Hepatocyte (in vitro differentiated cells): ENCODE measurements around the gene TENM4. TPM values are rescaled to one million over a fixed set of nuclear protein-coding genes. Genes with fewer than 3 reads are reported as not detected.
A peak's percentile ranks its signal among the peaks of the same experiment; 100 is the strongest.

Experiments used
- DNase-seq: peaks from one replicate; pipeline ENCODE4 v3.0.0-alpha.2; 2016; ENCODE audit warnings: low spot score
- H2AFZ ChIP-seq: fragments of 200-600 bp; sonication (generic); 2 replicates; pipeline ENCODE4 v1.6.0; 2016; ENCODE audit warnings: antibody characterized with exemption, mild to moderate bottlenecking
- H3K27ac ChIP-seq: fragments of 200-600 bp; sonication (generic); 2 replicates; pipeline ENCODE4 v1.5.1; 2016; ENCODE audit warnings: mild to moderate bottlenecking
- H3K27me3 ChIP-seq: fragments of 200-600 bp; sonication (generic); 2 replicates; pipeline ENCODE4 v1.6.1; 2016
- H3K36me3 ChIP-seq: fragments of 200-600 bp; sonication (generic); replicated peaks from 2 replicates; pipeline ENCODE4 v1.5.1; 2016; ENCODE audit warnings: low read depth; ENCODE audit not compliant: insufficient read depth
- H3K4me1 ChIP-seq: fragments of 200-600 bp; sonication (generic); 2 replicates; pipeline ENCODE4 v1.5.1; 2016; ENCODE audit warnings: mild to moderate bottlenecking, moderate library complexity; ENCODE audit not compliant: insufficient read depth
- H3K4me2 ChIP-seq: fragments of 200-600 bp; sonication (generic); 2 replicates; pipeline ENCODE4 v1.6.0; 2016
- H3K4me3 ChIP-seq: fragments of 200-600 bp; sonication (generic); 2 replicates; pipeline ENCODE4 v1.5.1; 2016; ENCODE audit warnings: mild to moderate bottlenecking
- H3K79me2 ChIP-seq: fragments of 200-600 bp; sonication (generic); 2 replicates; pipeline ENCODE4 v1.6.0; 2017; ENCODE audit warnings: mild to moderate bottlenecking
- H3K9me2 ChIP-seq: fragments of 200-600 bp; sonication (generic); replicated peaks from 2 replicates; pipeline ENCODE4 v1.6.0; 2017; ENCODE audit warnings: mild to moderate bottlenecking; ENCODE audit not compliant: insufficient read depth
- H3K9me3 ChIP-seq: fragments of 200-600 bp; sonication (generic); 2 replicates; pipeline ENCODE4 v1.5.1; 2016; ENCODE audit warnings: low read depth, mild to moderate bottlenecking
- H4K20me1 ChIP-seq: fragments of 200-600 bp; sonication (generic); 2 replicates; pipeline ENCODE4 v1.6.0; 2016; ENCODE audit warnings: mild to moderate bottlenecking; ENCODE audit not compliant: insufficient read depth, poor library complexity, severe bottlenecking
- EZH2 ChIP-seq: fragments of 200-600 bp; sonication (generic); IDR thresholded peaks from 2 replicates; pipeline ENCODE4 v1.6.1; 2016; ENCODE audit warnings: antibody characterized with exemption, mild to moderate bottlenecking, borderline replicate concordance
- EZH2phosphoT487 ChIP-seq: fragments of 200-600 bp; sonication (generic); IDR thresholded peaks from one replicate; pipeline ENCODE4 v1.6.1; 2018; ENCODE audit warnings: antibody characterized with exemption, mild to moderate bottlenecking, low read depth, moderate library complexity; ENCODE audit not compliant: unreplicated experiment, severe bottlenecking
- WGBS: methylation state at CpG from one replicate; pipeline ENCODE4 v1.1.6; 2016; ENCODE audit warnings: low lambda C conversion rate; ENCODE audit errors: missing lambda C conversion rate; 5-methylcytosine and 5-hydroxymethylcytosine counted together
- polyA plus RNA-seq: library from polyadenylated mRNA; unstranded; fragments of >200 nt; fragmentation: Nextera tagmentation; extraction: Ambion mirVana; gene quantifications from 2 replicates; pipeline ENCODE4 v1.2.1, GENCODE V29; 2016
- total RNA-seq: library from RNA; depleted of rRNA; stranded (reverse); fragments of >200 nt; gene quantifications from 2 replicates; pipeline ENCODE4 v1.2.3, GENCODE V29; 2014
- TF ChIP-seq, protein P1 (sequence below): fragments of 200-600 bp; sonication (generic); IDR thresholded peaks from 2 replicates; pipeline ENCODE4 v1.5.1; 2016; ENCODE audit warnings: antibody characterized with exemption, mild to moderate bottlenecking; ENCODE audit not compliant: poor library complexity

TENM4 gene
- total and polyA plus RNA-seq, 2 experiments from 2014 or later, result 18.4 to 18.7 TPM

DNA sequence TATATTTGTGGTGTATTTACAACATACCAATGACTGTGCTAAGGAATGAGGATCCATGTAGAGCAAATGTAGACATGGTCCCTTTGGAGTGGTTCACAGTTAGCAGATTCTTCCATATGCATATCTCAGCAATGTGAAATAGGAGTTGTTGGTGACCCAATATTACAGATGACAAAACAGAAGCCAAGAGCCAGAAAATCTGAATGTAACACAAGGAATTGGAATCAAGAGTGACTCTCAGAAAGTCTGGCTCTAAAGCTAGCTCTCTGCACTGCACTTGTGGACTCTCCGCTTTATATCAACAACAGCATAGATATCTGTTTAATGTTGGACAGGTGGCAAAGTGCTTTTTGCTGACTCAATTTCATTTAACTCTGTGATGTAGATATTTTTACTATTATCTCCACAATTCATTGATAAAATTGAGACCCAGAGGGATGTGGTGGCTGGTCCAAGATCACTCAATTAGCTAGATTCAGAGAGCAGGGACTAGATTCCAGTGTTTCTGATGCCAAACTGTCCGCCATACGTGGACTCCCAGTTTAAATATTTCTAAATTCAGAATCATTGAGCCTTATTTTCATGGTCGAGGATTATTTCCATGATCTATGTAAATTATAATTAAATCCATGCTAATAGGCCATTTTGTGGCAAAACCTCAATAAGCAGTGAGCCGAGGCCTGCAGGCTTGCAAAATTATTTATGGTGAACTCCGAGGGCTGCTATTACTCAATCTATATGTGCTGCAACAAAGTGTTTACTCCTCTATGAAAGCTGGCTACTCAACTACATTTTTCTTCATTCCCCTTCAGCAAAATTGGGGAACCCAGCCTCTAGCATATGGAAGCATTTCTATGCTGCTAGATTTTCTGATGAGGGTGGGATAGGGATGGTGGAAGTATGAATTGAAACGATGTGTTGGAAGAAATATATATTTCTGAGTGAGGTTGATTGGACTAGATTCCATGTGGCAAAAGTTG lies 21.1 kb upstream of the TENM4 start:
- no peak overlapping the region for H3K4me3 ChIP-seq
- 81% methylated on average over 7 of the region's 7 CpGs for WGBS
- H4K20me1 ChIP-seq, result no peaks in the 10 kb centered on the region
- TF ChIP-seq, protein P1, sequence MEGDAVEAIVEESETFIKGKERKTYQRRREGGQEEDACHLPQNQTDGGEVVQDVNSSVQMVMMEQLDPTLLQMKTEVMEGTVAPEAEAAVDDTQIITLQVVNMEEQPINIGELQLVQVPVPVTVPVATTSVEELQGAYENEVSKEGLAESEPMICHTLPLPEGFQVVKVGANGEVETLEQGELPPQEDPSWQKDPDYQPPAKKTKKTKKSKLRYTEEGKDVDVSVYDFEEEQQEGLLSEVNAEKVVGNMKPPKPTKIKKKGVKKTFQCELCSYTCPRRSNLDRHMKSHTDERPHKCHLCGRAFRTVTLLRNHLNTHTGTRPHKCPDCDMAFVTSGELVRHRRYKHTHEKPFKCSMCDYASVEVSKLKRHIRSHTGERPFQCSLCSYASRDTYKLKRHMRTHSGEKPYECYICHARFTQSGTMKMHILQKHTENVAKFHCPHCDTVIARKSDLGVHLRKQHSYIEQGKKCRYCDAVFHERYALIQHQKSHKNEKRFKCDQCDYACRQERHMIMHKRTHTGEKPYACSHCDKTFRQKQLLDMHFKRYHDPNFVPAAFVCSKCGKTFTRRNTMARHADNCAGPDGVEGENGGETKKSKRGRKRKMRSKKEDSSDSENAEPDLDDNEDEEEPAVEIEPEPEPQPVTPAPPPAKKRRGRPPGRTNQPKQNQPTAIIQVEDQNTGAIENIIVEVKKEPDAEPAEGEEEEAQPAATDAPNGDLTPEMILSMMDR, result no peak
- TF ChIP-seq EZH2phosphoT487 (no peak), EZH2 (no peak)
- no peak overlapping the region for H3K27ac ChIP-seq
- H3K9me2 ChIP-seq, result no peaks in the 10 kb centered on the region
- no peak for DNase-seq
- no peak overlapping the region for H3K4me2 ChIP-seq
- H2AFZ ChIP-seq, result no peak overlapping the region
- no peaks in the 10 kb centered on the region for H3K9me3 ChIP-seq
- H3K79me2 ChIP-seq, result no peaks in the 10 kb centered on the region
- no peaks in the 10 kb centered on the region for H3K36me3 ChIP-seq
- H3K4me1 ChIP-seq, result no peaks in the 10 kb centered on the region
- H3K27me3 ChIP-seq, result no peaks in the 10 kb centered on the region

DNA sequence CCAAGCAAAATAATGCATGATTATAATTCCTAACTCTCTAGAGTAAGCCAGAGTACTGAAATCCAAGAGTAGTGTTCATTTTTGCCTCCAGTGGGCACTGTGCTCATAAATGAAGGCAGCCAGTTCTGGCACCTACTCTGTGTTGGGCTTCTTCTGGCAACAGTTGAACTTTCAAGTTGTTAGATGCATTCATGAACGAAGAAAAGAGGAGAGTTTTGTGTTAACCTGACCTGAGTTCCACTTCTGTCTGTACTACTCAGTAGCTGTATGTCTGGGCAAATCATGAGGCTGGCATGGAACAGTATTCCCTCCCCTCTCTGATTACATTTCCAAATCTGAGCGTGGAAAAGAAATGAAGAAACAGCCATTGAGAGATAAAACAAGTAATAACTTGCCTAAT lies 20.3 kb upstream of the TENM4 start:
- H3K9me2 ChIP-seq, result no peaks in the 10 kb centered on the region
- H3K4me2 ChIP-seq, result no peak overlapping the region
- peak; percentile 70 for DNase-seq

GRCh38 chr11:79458709-79459108 lies 17.9 kb upstream of the TENM4 start:
- no peaks in the 10 kb centered on the region for H3K9me3 ChIP-seq
- H2AFZ ChIP-seq, result no peak overlapping the region
- 86% methylated on average over 5 of the region's 5 CpGs for WGBS
- no peak for DNase-seq
- no peak overlapping the region for H3K4me3 ChIP-seq
- H3K4me1 ChIP-seq, result no peaks in the 10 kb centered on the region
- no peaks in the 10 kb centered on the region for H4K20me1 ChIP-seq
- H3K27ac ChIP-seq, result no peak overlapping the region
- no peaks in the 10 kb centered on the region for H3K79me2 ChIP-seq
- H3K9me2 ChIP-seq, result no peaks in the 10 kb centered on the region
- TF ChIP-seq EZH2, result no peak
- TF ChIP-seq, protein P1, result no peak
- TF ChIP-seq EZH2phosphoT487, result no peak
- H3K36me3 ChIP-seq, result no peaks in the 10 kb centered on the region
- H3K4me2 ChIP-seq, result no peak overlapping the region
- H3K27me3 ChIP-seq, result no peaks in the 10 kb centered on the region

More for the DNA sequence above, 20.3 kb upstream of the TENM4 start:
- Histone ChIP-seq H3K9me3 (no peaks in the 10 kb centered on the region), H3K4me1 (no peaks in the 10 kb centered on the region), H3K4me3 (no peak overlapping the region), H3K79me2 (no peaks in the 10 kb centered on the region), H3K36me3 (no peaks in the 10 kb centered on the region), H2AFZ (no peak overlapping the region), H4K20me1 (no peaks in the 10 kb centered on the region), H3K27ac (no peak overlapping the region), H3K27me3 (no peaks in the 10 kb centered on the region)
- WGBS, result 54% methylated on average over 2 of the region's 2 CpGs
- TF ChIP-seq EZH2phosphoT487 (no peak), EZH2 (no peak)
- TF ChIP-seq, protein P1, result peak; percentile 69
